LoVo (cell line): ENCODE results near the gene KLF15.

Experiments used
- DNase-seq: peaks from one replicate; pipeline ENCODE4 v3.0.0-alpha.2; 2016; ENCODE audit warnings: low spot score

KLF15 gene

DNA sequence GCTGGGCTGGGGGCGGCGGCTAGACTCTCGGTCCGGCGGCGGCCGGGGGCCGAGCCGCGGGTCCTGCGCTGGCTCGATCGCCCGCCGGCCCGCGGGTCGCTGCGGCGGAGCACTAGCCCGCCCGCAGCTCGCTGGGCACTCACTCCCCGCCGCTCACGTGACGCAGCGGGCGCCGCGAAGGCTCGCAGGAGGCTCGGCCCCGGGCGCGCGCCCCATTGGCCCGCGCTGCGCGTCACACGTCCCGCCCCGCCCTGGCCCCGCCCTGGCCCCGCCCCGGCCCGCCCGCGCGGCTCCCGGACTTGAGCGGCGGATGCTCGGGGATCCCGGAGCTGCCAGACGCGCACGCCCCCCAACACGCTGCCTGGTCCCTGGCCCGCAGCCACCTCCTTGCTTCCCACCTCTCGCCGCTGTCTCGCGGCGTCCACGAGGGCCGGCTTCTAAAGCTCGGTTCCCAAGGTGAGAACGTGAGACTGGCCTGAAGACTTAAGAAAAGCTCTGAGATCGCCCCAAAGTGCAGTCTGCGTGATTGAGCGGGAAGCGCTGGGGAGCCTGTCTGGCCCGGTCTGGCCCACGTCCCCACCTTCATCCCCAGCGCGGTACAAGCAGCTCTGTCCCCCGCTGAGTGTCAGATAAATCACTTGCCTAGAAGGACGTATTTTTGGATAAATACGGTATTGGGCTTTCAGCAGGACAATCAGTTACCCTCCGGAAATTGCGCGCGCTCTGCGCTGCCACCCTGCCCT, at the start of gene KLF15:
Gene KLF15 (minus strand): TSS at position 114 of the 743 bp plus-strand sequence. CDS start 4,486 bp downstream, outside the sequence.
- peak; percentile 87 for DNase-seq

DNA sequence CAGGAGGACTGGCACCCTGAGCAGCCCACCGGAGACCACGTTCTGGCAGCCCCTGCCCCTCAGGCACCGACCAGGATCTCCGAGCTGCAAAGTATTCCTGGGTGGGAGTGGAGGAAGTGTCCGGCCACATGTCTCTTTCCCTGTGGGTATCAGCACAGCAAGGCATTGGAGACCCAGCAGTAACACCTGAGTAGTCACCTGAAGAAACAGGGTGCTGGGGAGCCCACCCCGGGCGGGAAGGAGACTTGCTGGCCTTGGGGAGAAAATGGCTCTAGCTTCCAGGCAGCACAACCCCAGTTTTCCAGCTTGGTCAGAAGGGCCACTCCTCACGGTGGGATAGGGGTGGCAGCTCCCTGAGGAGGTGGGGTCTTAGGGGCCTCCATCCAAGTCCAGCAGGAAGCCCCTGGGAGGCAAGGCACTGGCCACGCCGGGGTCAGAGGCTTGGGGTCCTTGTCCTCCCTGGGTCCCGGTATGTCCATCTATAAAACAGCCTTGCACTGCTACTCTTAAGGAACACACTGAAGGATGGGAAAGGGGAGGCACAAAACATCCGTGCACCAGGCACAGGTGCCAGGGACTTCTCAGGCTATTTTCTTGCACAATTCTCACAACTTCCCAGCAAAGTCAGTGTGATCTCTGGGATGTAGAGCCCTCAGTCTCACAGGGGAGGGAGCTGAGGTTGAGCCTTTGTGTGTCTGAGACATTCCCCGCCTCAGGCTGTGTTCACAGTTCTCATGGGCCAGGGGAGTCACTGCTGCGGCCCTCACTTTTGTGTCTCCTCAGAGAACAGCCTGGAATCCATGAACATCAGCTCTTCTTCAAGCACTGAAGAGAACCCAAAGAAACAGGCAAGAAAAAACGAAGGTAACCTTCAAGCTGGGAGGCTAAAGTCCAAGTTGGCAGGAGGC, 49.4 kb upstream of the KLF15 start:
- DNase-seq: no peak

DNA sequence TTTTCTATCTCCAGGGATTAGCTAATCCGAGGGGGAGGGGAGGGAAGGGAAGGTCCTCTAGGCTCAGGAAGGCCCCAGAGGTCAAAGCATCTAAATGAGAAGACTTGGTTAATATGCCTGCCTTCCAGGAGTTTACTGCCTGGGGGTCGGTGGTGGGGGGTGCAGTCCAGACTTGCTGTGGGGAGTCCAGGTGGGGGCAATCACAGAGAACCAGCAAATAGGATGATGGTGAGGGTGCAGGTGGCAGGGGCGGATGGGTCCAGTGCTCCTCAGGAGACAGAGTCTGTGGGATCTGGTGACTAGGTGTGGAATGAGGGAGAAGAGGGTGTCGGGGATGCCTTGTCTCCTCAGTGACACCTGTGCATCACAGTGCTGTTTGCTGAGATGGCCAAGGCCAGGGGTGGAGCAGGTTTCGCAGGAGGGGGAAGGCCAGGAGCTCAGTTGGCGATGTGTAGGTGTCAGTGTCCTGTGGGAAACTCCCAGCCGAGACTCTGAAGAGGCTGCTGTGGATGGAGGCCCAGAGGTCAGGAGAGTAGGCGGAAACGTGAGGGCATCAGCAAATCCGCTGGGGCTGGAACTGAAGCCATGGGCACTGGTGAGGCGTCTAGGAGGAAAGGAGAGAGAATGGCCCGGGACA, 45.6 kb upstream of the KLF15 start:
- no peak for DNase-seq

DNA sequence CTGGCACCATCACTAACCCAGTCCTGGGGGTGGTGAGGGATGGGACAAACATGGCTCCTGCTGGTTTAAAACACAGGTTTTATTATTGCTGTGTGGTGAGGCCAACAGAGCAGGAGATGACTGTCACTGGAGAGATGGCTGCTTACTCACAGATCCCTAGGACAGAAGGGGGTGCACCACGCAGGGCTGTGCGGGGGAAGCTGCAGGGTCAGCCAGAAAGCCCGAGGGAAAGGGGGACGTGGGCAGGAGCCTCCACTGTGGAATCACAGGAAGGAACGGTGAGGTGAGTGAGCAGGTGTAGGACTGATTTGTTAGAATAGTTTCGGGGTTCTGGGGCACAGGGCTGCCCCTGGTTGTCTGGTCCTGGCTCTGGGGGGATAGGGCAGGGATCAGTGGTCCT, 45.0 kb upstream of the KLF15 start:
- no peak for DNase-seq

DNA sequence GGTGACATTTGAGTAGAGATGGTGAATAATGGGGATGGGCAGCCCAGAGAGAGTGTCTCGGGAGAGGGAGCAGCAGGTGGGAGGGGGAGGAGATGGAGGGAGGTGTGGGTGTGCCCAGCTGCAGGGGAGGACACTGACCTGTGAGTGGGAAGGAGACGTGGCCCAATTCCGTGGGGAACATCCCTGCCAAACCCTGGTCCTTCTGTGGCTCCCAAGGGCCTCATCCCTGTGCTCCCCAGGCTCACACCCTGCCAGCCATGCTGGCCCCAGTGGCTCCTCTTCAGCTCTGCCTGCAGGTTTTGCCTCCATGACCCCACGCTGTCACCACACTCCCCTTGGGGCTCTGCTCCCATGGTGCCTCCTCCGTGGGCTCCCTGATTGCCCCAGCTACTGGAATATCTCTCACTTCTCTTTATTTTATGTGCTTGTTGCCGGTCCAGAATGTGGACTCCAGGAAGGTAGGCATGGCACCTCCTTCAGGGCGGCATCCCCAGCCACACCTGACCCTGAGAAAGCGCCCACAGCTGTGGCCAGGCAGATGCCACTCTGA, 44.5 kb upstream of the KLF15 start:
- no peak for DNase-seq

DNA sequence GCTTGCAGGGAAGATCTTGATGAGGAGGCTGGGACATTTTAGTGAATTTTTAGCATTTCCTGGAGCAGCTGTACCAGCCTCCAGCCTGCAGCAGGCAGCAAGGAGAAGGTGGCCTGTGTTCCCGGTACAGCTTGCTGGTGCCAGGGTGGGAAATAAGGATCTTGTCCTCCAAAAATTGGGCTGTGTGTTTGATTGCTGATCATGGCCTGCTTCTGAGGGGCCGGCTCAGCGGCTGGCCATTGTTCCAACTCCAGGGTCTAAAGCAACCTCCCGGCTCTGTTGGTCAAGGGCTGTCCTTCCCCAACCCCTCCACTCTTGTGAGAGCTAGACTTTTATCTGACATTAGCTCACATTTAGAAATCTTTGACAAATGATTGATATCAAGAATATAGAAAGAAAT, 42.5 kb upstream of the KLF15 start:
- no peak for DNase-seq

DNA sequence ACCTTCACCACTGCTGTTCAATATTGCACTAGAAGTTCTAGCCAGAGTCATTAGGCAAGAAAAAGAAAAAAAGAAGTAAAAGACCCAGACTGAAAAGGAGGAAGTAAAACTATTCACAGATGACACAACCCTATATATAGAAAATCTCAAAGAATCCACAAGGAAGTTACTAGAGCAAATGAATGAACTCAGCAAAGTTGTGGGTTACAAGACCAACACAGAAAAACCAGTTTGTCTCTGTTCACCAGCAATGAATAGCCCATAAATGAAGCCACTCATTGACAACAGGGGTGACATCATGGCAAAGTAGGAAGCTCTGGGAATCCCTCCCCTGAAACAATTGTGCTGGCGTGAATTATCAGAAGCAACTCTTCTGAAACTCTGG, 42.1 kb upstream of the KLF15 start:
- no peak for DNase-seq

DNA sequence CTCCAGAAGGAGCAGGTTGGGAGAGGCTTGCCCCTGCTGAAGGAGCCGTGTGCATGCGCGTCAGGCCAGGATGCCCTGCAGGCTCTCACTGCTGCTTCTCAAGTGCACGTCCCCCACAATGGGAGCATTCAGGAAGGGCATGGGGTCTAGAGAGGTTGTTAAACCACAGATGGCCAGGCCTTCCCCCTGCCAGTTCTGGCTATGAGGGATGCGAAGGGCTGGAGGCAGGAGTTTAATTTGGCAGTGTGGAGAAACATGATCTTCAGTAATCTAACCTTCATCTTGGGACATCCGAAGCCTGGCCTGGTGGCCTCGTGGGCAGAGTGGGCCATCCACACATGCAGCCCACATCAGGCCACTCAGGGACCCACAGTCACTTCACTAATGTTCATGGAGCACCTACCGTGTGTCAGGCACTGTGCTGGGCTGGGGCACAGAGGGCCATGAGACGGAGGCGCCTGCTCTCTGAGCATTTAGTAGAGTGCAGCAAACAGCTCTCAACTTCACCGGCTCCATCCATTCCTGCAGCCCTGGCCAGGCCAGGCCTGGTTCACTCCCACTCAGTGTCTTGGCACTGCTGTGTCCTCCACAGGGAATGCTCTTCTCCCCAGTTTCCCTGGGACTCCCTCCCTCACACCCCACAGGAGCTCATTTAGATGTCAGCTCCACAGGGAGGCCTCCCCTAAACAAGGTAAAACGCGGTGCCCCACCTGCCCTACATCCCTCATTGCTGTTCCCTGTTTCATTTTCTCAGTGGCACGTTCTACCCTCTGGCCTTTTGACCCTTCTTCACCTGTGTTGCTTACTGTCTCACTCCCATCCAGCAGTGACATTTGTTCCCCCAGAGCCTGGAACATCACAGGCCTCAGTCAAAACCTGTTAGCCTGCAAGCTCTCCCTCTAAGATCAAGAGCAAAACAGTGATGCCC, 41.5 kb upstream of the KLF15 start:
- no peak for DNase-seq

DNA sequence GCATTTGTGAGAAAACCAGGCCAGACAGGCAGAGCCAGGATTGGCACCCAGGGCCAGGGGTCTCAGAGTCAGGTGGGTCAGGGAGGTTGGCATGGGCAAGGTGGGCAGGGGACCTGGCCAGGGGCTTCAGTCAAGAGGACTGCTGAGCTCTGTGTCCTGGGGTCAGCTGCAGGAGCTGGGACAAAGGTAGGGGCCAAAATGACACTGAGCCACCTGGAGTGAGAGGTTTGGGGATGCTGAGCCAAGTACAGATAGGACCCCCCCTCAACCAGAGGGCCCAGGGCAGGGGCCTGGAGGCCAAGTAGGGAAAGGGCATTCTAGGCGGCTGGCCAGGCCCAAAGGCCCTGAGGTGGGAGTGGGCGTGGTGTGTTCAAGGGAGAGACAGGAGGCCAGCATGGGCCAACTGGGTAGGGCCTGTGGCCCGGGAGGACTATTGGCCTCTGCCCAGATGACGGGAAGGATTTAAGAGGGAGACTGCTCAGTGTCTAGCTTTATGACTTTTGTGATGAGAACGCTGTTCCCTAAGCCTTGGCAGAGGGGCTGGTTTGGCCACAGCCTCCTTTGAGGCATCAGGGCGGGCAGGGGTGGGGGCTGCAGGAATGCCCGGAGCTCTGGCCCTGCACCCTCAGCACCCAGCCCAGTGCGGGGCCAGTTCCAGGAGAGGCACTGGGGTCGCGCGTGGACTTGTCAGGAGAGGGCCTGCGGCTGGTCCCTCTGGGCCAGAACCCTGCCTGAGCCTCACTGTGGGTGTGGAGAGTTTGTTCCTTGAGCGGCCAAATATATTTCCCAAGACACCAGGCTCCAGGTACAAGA, 40.6 kb upstream of the KLF15 start:
- DNase-seq: no peak

DNA sequence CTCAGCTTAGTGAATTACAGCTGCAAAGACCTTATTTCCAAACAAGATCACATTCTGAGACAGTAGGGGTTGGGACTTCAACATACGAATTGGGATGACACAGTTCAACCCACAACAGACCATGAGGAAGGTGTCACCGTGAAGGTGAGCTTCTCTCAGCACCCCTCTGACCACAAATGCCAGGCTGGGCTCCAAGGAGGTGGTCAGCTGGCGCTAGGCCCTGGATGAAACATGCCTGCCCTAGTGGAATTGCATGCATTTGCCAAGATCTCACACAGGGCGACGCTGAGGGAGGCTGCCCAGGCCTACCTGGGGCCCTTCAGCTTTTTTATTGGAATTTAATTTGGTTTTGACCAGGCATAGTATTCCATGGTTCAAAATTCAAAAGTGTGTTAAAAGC, 39.3 kb upstream of the KLF15 start:
- peak; percentile 3 for DNase-seq

DNA sequence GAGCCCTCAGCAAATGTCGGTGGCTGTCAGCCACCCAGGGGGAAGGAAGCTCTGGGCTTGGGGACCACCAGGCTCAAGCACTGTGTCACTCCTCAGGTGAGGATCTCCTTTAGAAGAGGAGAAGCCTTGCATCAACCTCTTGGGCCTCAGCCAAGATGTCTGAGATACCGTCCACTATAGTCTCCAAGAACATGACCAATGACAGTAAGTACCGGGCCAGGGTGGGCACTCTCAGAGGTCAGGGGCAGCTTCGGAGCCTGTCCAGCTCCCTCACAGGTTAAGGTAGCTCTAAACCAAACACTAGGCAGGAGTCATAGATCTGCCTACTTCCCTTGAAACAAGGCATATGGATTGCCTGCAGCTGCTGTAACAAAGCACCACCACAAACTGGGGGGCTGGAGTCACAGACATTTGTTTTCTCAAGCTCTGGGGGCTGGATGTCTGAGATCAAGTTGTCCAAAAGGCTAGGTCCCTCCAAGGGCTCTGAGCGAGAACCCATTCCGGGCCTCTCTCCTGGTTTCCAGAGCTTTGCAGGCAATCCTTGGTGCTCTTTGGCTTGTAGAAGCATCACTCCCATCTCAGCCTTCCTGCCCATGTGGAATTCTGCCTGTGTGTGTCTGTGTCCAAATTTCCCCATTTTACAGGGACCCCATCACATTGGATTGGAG, 38.8 kb upstream of the KLF15 start:
- DNase-seq: no peak

DNA sequence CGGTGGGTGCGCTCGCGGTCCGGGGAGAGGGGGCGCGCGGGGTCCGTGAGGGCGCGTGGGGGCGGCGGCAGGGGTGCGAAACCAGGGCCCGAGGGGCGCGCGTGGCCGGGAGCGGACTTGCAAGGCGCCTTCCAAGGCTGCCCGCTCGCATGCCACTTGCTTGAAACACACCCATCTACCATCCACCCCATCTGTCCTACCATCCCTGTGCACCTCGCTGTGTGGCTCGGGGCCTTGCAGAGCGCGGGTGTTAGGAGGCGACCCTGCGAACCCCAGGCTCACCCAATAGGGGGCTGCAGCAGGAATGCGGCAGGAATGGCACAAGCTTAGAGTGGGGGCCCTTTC, 37.7 kb upstream of the KLF15 start:
- no peak for DNase-seq

DNA sequence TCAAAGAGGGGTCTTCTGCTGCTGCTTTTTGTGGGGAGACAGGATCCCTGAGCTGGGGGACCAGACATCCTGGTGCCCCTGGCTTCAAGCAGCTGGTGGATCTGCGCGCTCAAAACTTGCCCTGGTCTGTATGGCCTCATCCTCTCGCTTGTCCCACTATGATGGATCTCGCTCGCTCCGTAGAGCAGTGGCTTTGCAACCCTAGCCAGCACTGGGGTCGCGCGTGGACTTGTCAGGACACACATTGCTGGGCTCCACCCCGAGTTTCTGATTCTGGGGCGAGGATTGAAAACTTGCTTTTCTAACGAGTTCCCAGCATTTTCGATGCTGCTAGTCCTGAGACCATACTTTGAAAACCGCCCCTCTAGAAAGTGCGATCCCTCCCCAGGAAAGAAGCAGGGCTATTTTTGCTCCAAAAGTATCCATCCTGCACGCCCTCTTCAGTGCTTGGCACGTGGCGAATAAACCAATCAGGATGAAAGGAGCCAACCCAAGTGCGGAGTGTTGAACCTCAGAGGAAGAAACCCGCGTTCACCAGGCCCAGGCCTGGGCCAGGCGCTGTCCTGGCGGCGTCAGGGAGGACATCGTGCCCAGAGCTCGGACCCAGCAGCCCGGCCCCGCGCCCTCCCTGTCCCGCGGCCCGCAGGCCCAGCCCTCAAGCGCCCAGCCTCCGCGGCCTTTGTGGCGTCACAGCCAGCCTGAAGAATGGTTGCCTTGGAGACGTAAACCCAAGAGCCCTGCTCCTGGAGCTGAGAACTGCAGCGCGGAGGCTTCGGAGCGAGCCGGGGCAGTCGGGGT, 37.2 kb upstream of the KLF15 start, which contains the start of gene CFAP100:
Gene CFAP100 (plus strand): TSS at position 731 of the 798 bp plus-strand sequence. CDS start 1,092 bp downstream, outside the sequence.
- DNase-seq: no peak

DNA sequence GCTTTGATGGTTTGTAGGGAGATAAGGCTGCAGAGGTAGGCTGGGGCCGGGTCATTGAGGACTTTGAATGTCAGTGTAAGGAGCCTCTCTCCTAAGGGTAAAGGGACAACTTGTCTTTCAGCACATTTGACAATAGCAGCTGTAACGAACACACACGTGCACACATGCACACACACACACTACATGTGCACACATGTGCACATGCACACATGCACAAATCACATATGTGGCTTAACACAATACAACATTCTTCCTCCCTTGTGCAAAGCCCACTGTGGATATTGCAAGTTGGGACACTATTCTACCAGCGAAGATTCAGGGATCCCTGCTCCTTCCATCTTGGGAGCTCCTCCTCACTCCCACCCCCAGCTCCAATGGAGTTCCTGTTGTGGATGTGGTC, 36.4 kb upstream of the KLF15 start:
- DNase-seq: no peak

DNA sequence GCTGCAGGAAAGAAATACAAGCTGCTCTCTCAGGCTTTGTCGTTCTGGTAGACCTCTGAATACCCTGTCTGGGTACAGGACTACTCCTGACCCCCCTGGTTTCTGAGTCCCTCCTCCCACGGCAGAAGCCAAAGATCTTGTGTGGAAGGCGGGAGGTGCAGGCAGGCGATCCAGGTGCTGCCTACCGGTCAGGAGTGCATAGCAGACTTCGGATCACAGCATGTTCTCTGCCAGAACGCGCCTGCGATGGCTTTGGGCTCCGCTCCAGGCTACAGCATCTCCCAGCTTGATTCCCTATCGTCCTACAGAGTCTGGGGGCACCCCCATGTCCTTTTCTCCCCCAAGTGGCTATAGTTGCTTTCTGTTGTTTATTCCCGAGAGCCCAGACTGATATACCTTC, 35.0 kb upstream of the KLF15 start:
- DNase-seq: no peak

DNA sequence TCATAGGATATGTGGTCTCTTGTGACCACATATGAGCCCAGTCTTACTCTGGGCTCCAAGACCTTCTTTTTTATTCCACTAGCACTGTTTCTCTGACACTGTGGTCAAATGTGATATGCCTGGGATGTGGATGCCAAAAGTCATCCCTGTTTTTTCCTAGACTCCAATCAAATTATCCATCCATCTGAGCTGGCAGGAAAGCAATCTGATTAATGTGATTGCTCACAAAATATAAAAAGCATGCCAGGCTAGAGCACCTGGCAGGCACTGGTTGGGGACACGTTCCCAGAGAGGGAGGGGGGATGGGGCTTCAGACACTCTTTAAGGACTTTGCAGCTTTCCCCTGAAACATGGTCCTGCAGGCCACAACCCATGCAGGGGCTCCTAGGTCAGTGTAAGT, 34.4 kb upstream of the KLF15 start:
- DNase-seq: no peak

DNA sequence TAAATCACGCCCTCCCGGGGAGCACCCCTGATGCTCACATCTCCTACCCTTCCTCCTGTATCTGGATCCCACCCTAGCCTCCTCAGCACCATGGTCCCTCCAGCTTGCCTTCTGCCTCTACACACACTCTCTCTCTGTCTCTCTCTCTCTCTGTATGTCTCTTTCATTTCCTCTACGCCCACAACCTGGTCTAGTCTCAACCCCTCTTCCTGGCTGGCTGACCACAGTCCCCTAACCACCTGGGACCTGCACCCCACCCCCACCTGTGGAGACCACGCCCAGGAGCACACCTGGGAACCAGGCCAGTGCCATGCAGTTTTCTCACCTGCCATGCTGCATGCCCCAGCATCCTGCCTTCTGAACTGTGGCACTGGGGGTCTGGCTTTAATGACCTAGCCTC, 33.5 kb upstream of the KLF15 start:
- no peak for DNase-seq

DNA sequence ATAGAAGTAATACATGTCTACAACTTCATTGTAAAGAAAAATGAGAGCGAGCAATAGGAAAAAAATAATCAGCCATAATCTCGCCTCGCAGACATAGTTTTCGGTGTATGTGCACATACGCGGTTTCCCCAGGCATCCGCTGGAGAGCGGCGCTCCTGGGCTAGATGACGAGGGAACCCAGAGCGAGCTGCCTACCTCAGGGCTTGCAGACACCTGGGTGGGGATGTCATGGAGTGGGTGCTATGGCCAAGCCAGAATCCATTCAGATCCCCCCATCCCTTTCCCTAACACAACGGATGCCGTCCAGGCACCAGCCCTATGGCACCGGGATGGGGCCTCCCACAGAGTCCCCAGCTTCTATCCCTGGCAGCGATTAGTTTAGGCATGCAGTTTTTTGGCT, 33.0 kb upstream of the KLF15 start:
- DNase-seq: no peak

DNA sequence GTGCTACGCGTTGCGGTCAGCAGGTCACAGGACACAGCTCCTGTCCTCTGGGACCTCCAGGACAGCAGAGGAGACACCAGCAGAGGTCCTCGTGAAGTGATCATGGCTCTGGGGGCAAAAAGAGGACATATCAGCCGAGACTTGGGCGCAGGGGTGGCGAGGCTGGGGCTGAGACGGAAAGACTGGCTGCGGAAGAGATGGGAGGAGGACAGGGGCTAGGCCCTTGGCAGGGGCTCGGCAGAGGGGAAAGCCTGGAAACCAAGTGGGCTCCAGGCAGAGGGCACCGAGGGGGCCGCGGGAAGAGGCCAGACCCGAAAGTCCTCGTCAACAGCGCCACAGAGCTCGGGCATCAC, 32.6 kb upstream of the KLF15 start:
- DNase-seq: no peak
